ENCODE measurements around the gene TTLL11.

GRCh38 chr9:122033775-122034373 lies 59.2 kb downstream of the TTLL11 start:
- TF ChIP-seq CTCF (IDR thresholded peaks at IDR 0.05) (no peak), POLR2AphosphoS5 (IDR thresholded peaks at IDR 0.05) (no peak), POLR2A (IDR thresholded peaks at IDR 0.05) (no peak), EP300 (IDR thresholded peaks at IDR 0.05) (no peak)

All from gastroesophageal sphincter (tissue), 3 donors.